GM19035 (cell line): Measurements from ENCODE around the gene STRADB.
"Not testable (repeated sequence)": the region's sequence is repeated elsewhere in the genome, so short reads cannot be mapped to it uniquely, and the experiment has no call there.

Experiments
- ATAC-seq: cut with Tn5 transposase; IDR thresholded peaks from one replicate; pipeline ENCODE4 v1.9.1; 2021; ENCODE audit not compliant: unreplicated experiment

STRADB gene

GRCh38 chr2:201465524-201465971 is 14.0 kb downstream of the STRADB start:
- no peak for ATAC-seq

GRCh38 chr2:201466050-201466675 is 14.6 kb downstream of the STRADB start:
- no peak for ATAC-seq

- no peak for ATAC-seq
Observed at GRCh38 chr2:201467666-201468065, 16.1 kb downstream of the STRADB start.

GRCh38 chr2:201470821-201471731 is 19.5 kb downstream of the STRADB start:
- ATAC-seq, result no peak

- ATAC-seq, result no peak
Observed at GRCh38 chr2:201471732-201472393, 20.3 kb downstream of the STRADB start.

- ATAC-seq, result no peak
Observed at GRCh38 chr2:201472411-201472810, 20.9 kb downstream of the STRADB start.

- no peak for ATAC-seq
Observed at GRCh38 chr2:201482543-201482942, 31.0 kb downstream of the STRADB start.

GRCh38 chr2:201483342-201483741 is 31.8 kb downstream of the STRADB start:
- no peak for ATAC-seq

- not testable (repeated sequence) for ATAC-seq
Observed at GRCh38 chr2:201483758-201484157, 32.2 kb downstream of the STRADB start.

- no peak for ATAC-seq
Observed at GRCh38 chr2:201484805-201485204, 33.3 kb downstream of the STRADB start.

GRCh38 chr2:201490291-201490690 is 38.8 kb downstream of the STRADB start:
- ATAC-seq, result no peak

- no peak for ATAC-seq
Observed at GRCh38 chr2:201496785-201497184, 45.2 kb downstream of the STRADB start.

GRCh38 chr2:201500534-201500933 is 49.0 kb downstream of the STRADB start:
- no peak for ATAC-seq

GRCh38 chr2:201502713-201503112 is 51.2 kb downstream of the STRADB start:
- no peak for ATAC-seq

- ATAC-seq, result no peak
Observed at GRCh38 chr2:201507725-201508124, 56.2 kb downstream of the STRADB start.

- no peak for ATAC-seq
Observed at GRCh38 chr2:201513271-201513670, 61.7 kb downstream of the STRADB start.

GRCh38 chr2:201515573-201516246 is 64.2 kb downstream of the STRADB start:
- no peak for ATAC-seq

GRCh38 chr2:201517094-201517493 is 65.6 kb downstream of the STRADB start:
- no peak for ATAC-seq

- ATAC-seq, result no peak
Observed at GRCh38 chr2:201520201-201520600, 68.7 kb downstream of the STRADB start.

GRCh38 chr2:201522965-201523364 is 71.4 kb downstream of the STRADB start:
- no peak for ATAC-seq

GRCh38 chr2:201523506-201523905 is 72.0 kb downstream of the STRADB start:
- no peak for ATAC-seq
